GM23338 (cell line): ENCODE measurements around the gene IQUB. TPM values are rescaled to one million over a fixed set of nuclear protein-coding genes. Genes with fewer than 3 reads are reported as not detected.

Experiments used
- ATAC-seq: fragments of 200-7000 bp; cut with Tn5 transposase; 3 replicates; pipeline ENCODE4 v1.9.1; 2020
- DNase-seq: peaks from one replicate; pipeline ENCODE4 v3.0.0-alpha.2; 2015; ENCODE audit warnings: low spot score
- H2AFZ ChIP-seq: fragments of 200-600 bp; sonication (generic); 2 replicates; pipeline ENCODE4 v1.8.0; 2016; ENCODE audit warnings: antibody characterized with exemption, mild to moderate bottlenecking, moderate library complexity
- H3F3A ChIP-seq: fragments of 200-600 bp; sonication (generic); replicated peaks from 2 replicates; pipeline ENCODE4 v1.8.0; 2017; ENCODE audit warnings: antibody characterized with exemption, mixed run types, low read depth
- H3K27ac ChIP-seq: fragments of 200-600 bp; sonication (generic); 2 replicates; pipeline ENCODE4 v1.6.1; 2016; ENCODE audit warnings: low read depth
- H3K27me3 ChIP-seq: fragments of 200-600 bp; sonication (generic); 2 replicates; pipeline ENCODE4 v1.8.0; 2016; ENCODE audit warnings: mild to moderate bottlenecking, mixed run types, moderate library complexity; ENCODE audit not compliant: insufficient read depth
- H3K36me3 ChIP-seq: fragments of 200-600 bp; sonication (generic); 2 replicates; pipeline ENCODE4 v1.8.0; 2016; ENCODE audit warnings: mild to moderate bottlenecking; ENCODE audit not compliant: insufficient read depth
- H3K4me1 ChIP-seq: fragments of 200-600 bp; sonication (generic); 2 replicates; pipeline ENCODE4 v1.8.0; 2016; ENCODE audit warnings: mild to moderate bottlenecking, moderate library complexity; ENCODE audit not compliant: insufficient read depth
- H3K4me2 ChIP-seq: fragments of 200-600 bp; sonication (generic); 2 replicates; pipeline ENCODE4 v1.7.1; 2017; ENCODE audit warnings: mixed run types
- H3K4me3 ChIP-seq: fragments of 200-600 bp; sonication (generic); 2 replicates; pipeline ENCODE4 v1.6.1; 2016; ENCODE audit warnings: mixed run types
- H3K79me2 ChIP-seq: fragments of 200-600 bp; sonication (generic); replicated peaks from 2 replicates; pipeline ENCODE4 v1.8.0; 2017; ENCODE audit warnings: mild to moderate bottlenecking; ENCODE audit not compliant: insufficient read depth
- H3K9me2 ChIP-seq: fragments of 200-600 bp; sonication (generic); 2 replicates; pipeline ENCODE4 v1.8.0; 2017; ENCODE audit not compliant: insufficient read depth
- H4K20me1 ChIP-seq: fragments of 200-600 bp; sonication (generic); replicated peaks from 2 replicates; pipeline ENCODE4 v1.8.0; 2017; ENCODE audit warnings: mild to moderate bottlenecking; ENCODE audit not compliant: insufficient read depth
- H3K27ac Mint-ChIP-seq: 2 replicates; pipeline ENCODE4 v1.8.0; 2020; ENCODE audit warnings: inconsistent platforms, mild to moderate bottlenecking, moderate library complexity, mixed read lengths
- H3K27me3 Mint-ChIP-seq: 3 replicates; pipeline ENCODE4 v1.8.0; 2022; ENCODE audit warnings: low read depth, mild to moderate bottlenecking, moderate library complexity, mixed read lengths, inconsistent platforms; ENCODE audit not compliant: insufficient read depth, poor library complexity
- H3K36me3 Mint-ChIP-seq: 3 replicates; pipeline ENCODE4 v1.8.0; 2021; ENCODE audit warnings: low read depth, mild to moderate bottlenecking, inconsistent platforms, moderate library complexity, mixed read lengths
- H3K4me1 Mint-ChIP-seq: 3 replicates; pipeline ENCODE4 v1.8.0; 2020; ENCODE audit warnings: mild to moderate bottlenecking, inconsistent platforms, mixed read lengths
- H3K4me3 Mint-ChIP-seq: 3 replicates; pipeline ENCODE4 v1.8.0; 2021; ENCODE audit warnings: moderate library complexity, mild to moderate bottlenecking, inconsistent platforms, mixed read lengths
- H3K9me3 Mint-ChIP-seq: 3 replicates; pipeline ENCODE4 v1.8.0; 2020; ENCODE audit warnings: moderate library complexity, mild to moderate bottlenecking, inconsistent platforms, mixed read lengths
- CREB1 ChIP-seq: fragments of 250-450 bp; sonication (Bioruptor Pico); IDR thresholded peaks from 2 replicates; pipeline ENCODE4 v1.5.0; 2020; ENCODE audit warnings: low read depth, mild to moderate bottlenecking, moderate library complexity
- EZH2 ChIP-seq: fragments of 200-600 bp; sonication (generic); IDR thresholded peaks from one replicate; pipeline ENCODE4 v1.8.0; 2017; ENCODE audit warnings: antibody characterized with exemption, mild to moderate bottlenecking, low read depth; ENCODE audit not compliant: unreplicated experiment
- JUNB ChIP-seq: IDR thresholded peaks from one replicate; pipeline ENCODE4 v1.6.1; 2016; ENCODE audit warnings: antibody characterized with exemption; ENCODE audit not compliant: unreplicated experiment
- NANOG ChIP-seq: IDR thresholded peaks from 2 replicates; pipeline ENCODE4 v1.6.1; 2016; ENCODE audit warnings: antibody characterized with exemption, borderline replicate concordance
- POLR2AphosphoS5 ChIP-seq: IDR thresholded peaks from 2 replicates; pipeline ENCODE4 v1.6.1; 2016; ENCODE audit warnings: antibody characterized with exemption, low read depth
- ZNF114 ChIP-seq: fragments of 250-450 bp; sonication (Bioruptor Pico); IDR thresholded peaks from 2 replicates; pipeline ENCODE4 v1.5.0; 2020; ENCODE audit warnings: mild to moderate bottlenecking, moderate library complexity
- ZNF331 ChIP-seq: fragments of 250-450 bp; sonication (Bioruptor Pico); IDR thresholded peaks from 2 replicates; pipeline ENCODE4 v1.5.0; 2020; ENCODE audit warnings: low read depth, mild to moderate bottlenecking, moderate library complexity
- ZNF462 ChIP-seq: fragments of 250-450 bp; sonication (Bioruptor Pico); IDR thresholded peaks from 2 replicates; pipeline ENCODE4 v1.5.0; 2020; ENCODE audit warnings: mild to moderate bottlenecking, moderate library complexity
- polyA plus RNA-seq: library from polyadenylated mRNA; unstranded; fragments of >200 nt; fragmentation: Nextera tagmentation; extraction: Ambion mirVana; gene quantifications from 2 replicates; pipeline ENCODE4 v1.2.1, GENCODE V29; 2016
- total RNA-seq: library from RNA; depleted of rRNA; stranded (reverse); fragments of >200 nt; shearing (Covaris generic); gene quantifications from 2 replicates; pipeline ENCODE4 v1.2.3, GENCODE V29; 2014

IQUB gene
- total and polyA plus RNA-seq, 2 experiments from 2014 or later: 0.79 to 1.1 TPM

- TF ChIP-seq ZNF462 (CRISPR knock-in tag) (no peak), EZH2 (no peak), CREB1 (no peak), JUNB (no peak), POLR2AphosphoS5 (no peak), NANOG (no peak), ZNF114 (CRISPR knock-in tag) (no peak)
These were observed 109.1 kb downstream of the IQUB start (continued) for GRCh38 chr7:123425246-123425645.

GRCh38 chr7:123424463-123424862, 109.9 kb downstream of the IQUB start:
- Histone ChIP-seq H3K4me3 (no peak overlapping the region), H3K4me1 (no peaks in the 10 kb centered on the region), H3K9me2 (peaks cover 15% of the 10 kb centered on the region), H3K27ac (no peak overlapping the region), H3K27me3 (no peaks in the 10 kb centered on the region), H2AFZ (no peak overlapping the region), H3F3A (no peaks in the 10 kb centered on the region), H3K4me2 (no peak overlapping the region), H3K79me2 (no peaks in the 10 kb centered on the region), H4K20me1 (no peaks in the 10 kb centered on the region), H3K36me3 (no peaks in the 10 kb centered on the region)
- H3K27me3 Mint-ChIP-seq: peaks cover 2% of the 10 kb centered on the region
- H3K4me3 Mint-ChIP-seq: no peak overlapping the region
- ATAC-seq (no peak), DNase-seq (no peak)
- peaks cover 12% of the 10 kb centered on the region; the same call in 2 of the 3 replicates for H3K36me3 Mint-ChIP-seq
- no peaks in the 10 kb centered on the region for H3K4me1 Mint-ChIP-seq
- H3K27ac Mint-ChIP-seq: no peak overlapping the region
- peaks cover 16% of the 10 kb centered on the region; the same call in 2 of the 3 replicates for H3K9me3 Mint-ChIP-seq
- TF ChIP-seq ZNF462 (CRISPR knock-in tag) (no peak), ZNF331 (CRISPR knock-in tag) (no peak)
